PC-3 (cell line): ENCODE data around the gene STX4.

Experiments
- EZH2 ChIP-seq: fragments of 300-600 bp; sonication (generic); IDR thresholded peaks from one replicate; pipeline ENCODE4 v1.6.1; 2017; ENCODE audit warnings: antibody characterized with exemption, mild to moderate bottlenecking, low read length; ENCODE audit not compliant: unreplicated experiment
- EZH2phosphoT487 ChIP-seq: fragments of 300-600 bp; sonication (generic); IDR thresholded peaks from 2 replicates; pipeline ENCODE4 v1.6.1; 2018; ENCODE audit warnings: mild to moderate bottlenecking, antibody characterized with exemption, low read length, borderline replicate concordance
- TF ChIP-seq, protein P1 (sequence below): fragments of 300-600 bp; sonication (generic); conservative IDR thresholded peaks from 2 replicates; pipeline ENCODE4 v1.5.1; 2017; ENCODE audit warnings: antibody characterized with exemption, low read depth, mild to moderate bottlenecking, low read length

GRCh38 chr16:31071861-31072260 is 38.5 kb downstream of the STX4 start:
- TF ChIP-seq, protein P1, sequence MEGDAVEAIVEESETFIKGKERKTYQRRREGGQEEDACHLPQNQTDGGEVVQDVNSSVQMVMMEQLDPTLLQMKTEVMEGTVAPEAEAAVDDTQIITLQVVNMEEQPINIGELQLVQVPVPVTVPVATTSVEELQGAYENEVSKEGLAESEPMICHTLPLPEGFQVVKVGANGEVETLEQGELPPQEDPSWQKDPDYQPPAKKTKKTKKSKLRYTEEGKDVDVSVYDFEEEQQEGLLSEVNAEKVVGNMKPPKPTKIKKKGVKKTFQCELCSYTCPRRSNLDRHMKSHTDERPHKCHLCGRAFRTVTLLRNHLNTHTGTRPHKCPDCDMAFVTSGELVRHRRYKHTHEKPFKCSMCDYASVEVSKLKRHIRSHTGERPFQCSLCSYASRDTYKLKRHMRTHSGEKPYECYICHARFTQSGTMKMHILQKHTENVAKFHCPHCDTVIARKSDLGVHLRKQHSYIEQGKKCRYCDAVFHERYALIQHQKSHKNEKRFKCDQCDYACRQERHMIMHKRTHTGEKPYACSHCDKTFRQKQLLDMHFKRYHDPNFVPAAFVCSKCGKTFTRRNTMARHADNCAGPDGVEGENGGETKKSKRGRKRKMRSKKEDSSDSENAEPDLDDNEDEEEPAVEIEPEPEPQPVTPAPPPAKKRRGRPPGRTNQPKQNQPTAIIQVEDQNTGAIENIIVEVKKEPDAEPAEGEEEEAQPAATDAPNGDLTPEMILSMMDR, result no peak
- TF ChIP-seq EZH2 (no peak), EZH2phosphoT487 (no peak)
